ENCODE data around the gene WDR36.

- TF ChIP-seq POLR2A (IDR thresholded peaks at IDR 0.05) (no peak), CTCF (IDR thresholded peaks at IDR 0.05) (no peak), EP300 (IDR thresholded peaks at IDR 0.05) (no peak), POLR2AphosphoS5 (IDR thresholded peaks at IDR 0.05) (no peak)
Observed at GRCh38 chr5:111135363-111135762, 43.2 kb downstream of the WDR36 start.

All from stomach (tissue), 4 donors.